Embryonic facial prominence (tissue), 1 donor: ENCODE results near the gene UNC93B1.
"Not testable (repeated sequence)": the region's sequence is repeated elsewhere in the genome, so short reads cannot be mapped to it uniquely, and the experiment has no call there.

ENCODE experiments used
- DNase-seq: peaks from one replicate; pipeline ENCODE4 v3.0.0-alpha.2; 2016; ENCODE audit errors: extremely low spot score

Gene UNC93B1

GRCh38 chr11:68010090-68011041 lies 6.5 kb upstream of the UNC93B1 start, which contains the start of gene ALDH3B1:
Gene ALDH3B1, plus strand, starts transcription at chr11:68010327. Its CDS starts 4,971 bp downstream, at chr11:68015298.
- DNase-seq = no peak

GRCh38 chr11:68009391-68010089 lies 5.6 kb upstream of the UNC93B1 start:
- DNase-seq = no peak

GRCh38 chr11:68008381-68009337 lies 4.8 kb upstream of the UNC93B1 start:
- DNase-seq = no peak

GRCh38 chr11:68007498-68008380 lies 3.8 kb upstream of the UNC93B1 start:
- DNase-seq = no peak

- no peak for DNase-seq
Measured at GRCh38 chr11:68006606-68007166, 2.8 kb upstream of the UNC93B1 start.

GRCh38 chr11:68004551-68005335 lies 846 bp upstream of the UNC93B1 start:
- no peak for DNase-seq

- no peak for DNase-seq
Measured at GRCh38 chr11:68002938-68003845, 705 bp downstream of the UNC93B1 start.

- DNase-seq = no peak
Measured at GRCh38 chr11:68002575-68002937, 1.3 kb downstream of the UNC93B1 start.

- no peak for DNase-seq
Measured at GRCh38 chr11:67999704-68000103, 4.2 kb downstream of the UNC93B1 start.

- DNase-seq = no peak
Measured at GRCh38 chr11:67999201-67999629, 4.7 kb downstream of the UNC93B1 start.

- DNase-seq = no peak
Measured at GRCh38 chr11:67998150-67999045, 5.5 kb downstream of the UNC93B1 start.

GRCh38 chr11:67997475-67997921 lies 6.4 kb downstream of the UNC93B1 start:
- no peak for DNase-seq

- no peak for DNase-seq
Measured at GRCh38 chr11:67996622-67997474, 7.0 kb downstream of the UNC93B1 start.

- DNase-seq = no peak
Measured at GRCh38 chr11:67996051-67996450, 7.8 kb downstream of the UNC93B1 start.

GRCh38 chr11:67995579-67995978 lies 8.3 kb downstream of the UNC93B1 start:
- not testable (repeated sequence) for DNase-seq

- DNase-seq = not testable (repeated sequence)
Measured at GRCh38 chr11:67995129-67995528, 8.8 kb downstream of the UNC93B1 start.
